HepG2 (cell line): Measurements from ENCODE around the gene POLR2F. TPM values are rescaled to one million over a fixed set of nuclear protein-coding genes. Genes with fewer than 3 reads are reported as not detected.
A peak's percentile ranks its signal among the peaks of the same experiment; 100 is the strongest.

ENCODE experiments used
- ELF3 ChIP-seq: IDR thresholded peaks from 2 replicates; pipeline ENCODE4 v1.6.1; 2016; ENCODE audit warnings: missing genetic modification reagents, missing compliant biosample characterization
- GATAD2A ChIP-seq: IDR thresholded peaks from 2 replicates; pipeline ENCODE4 v1.6.1; 2016
- HIC2 ChIP-seq: sonication (generic); formaldehyde crosslinking; IDR thresholded peaks from 2 replicates; pipeline ENCODE4 v1.9.0; 2022; ENCODE audit warnings: low read depth, missing genetic modification reagents
- HNF1B ChIP-seq: sonication (generic); formaldehyde crosslinking; IDR thresholded peaks from 2 replicates; pipeline ENCODE4 v1.5.1; 2020; ENCODE audit warnings: mild to moderate bottlenecking, moderate library complexity, missing genetic modification reagents
- KAT7 ChIP-seq: IDR thresholded peaks from 2 replicates; pipeline ENCODE4 v1.6.1; 2018; ENCODE audit warnings: borderline replicate concordance, missing compliant biosample characterization
- KDM3A ChIP-seq: IDR thresholded peaks from 2 replicates; pipeline ENCODE4 v1.6.1; 2018; ENCODE audit warnings: low read depth, missing compliant biosample characterization
- KLF15 ChIP-seq: sonication (generic); formaldehyde crosslinking; IDR thresholded peaks from 2 replicates; pipeline ENCODE4 v1.8.1; 2023; ENCODE audit warnings: borderline replicate concordance, mild to moderate bottlenecking, inconsistent platforms, missing genetic modification reagents, mixed read lengths
- MTF1 ChIP-seq: sonication (generic); formaldehyde crosslinking; IDR thresholded peaks from 2 replicates; pipeline ENCODE4 v1.5.0; 2020; ENCODE audit warnings: missing genetic modification reagents
- NFE2L2 ChIP-seq: fragments of 150-350 bp; IDR thresholded peaks from 2 replicates; pipeline ENCODE4 v1.6.1; 2014; ENCODE audit warnings: low read length
- NPAS2 ChIP-seq: sonication (generic); formaldehyde crosslinking; IDR thresholded peaks from 2 replicates; pipeline ENCODE4 v1.8.0; 2022; ENCODE audit warnings: mild to moderate bottlenecking, missing genetic modification reagents, borderline replicate concordance
- SCMH1 ChIP-seq: sonication (generic); formaldehyde crosslinking; IDR thresholded peaks from 2 replicates; pipeline ENCODE4 v1.9.0; 2021; ENCODE audit warnings: missing genetic modification reagents, mild to moderate bottlenecking, borderline replicate concordance
- THYN1 ChIP-seq: sonication (generic); formaldehyde crosslinking; IDR thresholded peaks from 2 replicates; pipeline ENCODE4 v1.8.1; 2023; ENCODE audit warnings: low read depth, mild to moderate bottlenecking, moderate library complexity, missing genetic modification reagents, borderline replicate concordance
- ZNF580 ChIP-seq: IDR thresholded peaks from 2 replicates; pipeline ENCODE4 v1.6.1; 2016; ENCODE audit warnings: low read depth, borderline replicate concordance
- ZNF597 ChIP-seq: sonication (generic); formaldehyde crosslinking; IDR thresholded peaks from 2 replicates; pipeline ENCODE4 v1.5.0; 2020; ENCODE audit warnings: missing genetic modification reagents
- ZNF687 ChIP-seq: sonication (generic); formaldehyde crosslinking; IDR thresholded peaks from 2 replicates; pipeline ENCODE4 v1.5.1; 2020; ENCODE audit warnings: mild to moderate bottlenecking, missing genetic modification reagents, moderate library complexity
- ZNF709 ChIP-seq: sonication (generic); formaldehyde crosslinking; IDR thresholded peaks from 2 replicates; pipeline ENCODE4 v1.5.0; 2020; ENCODE audit warnings: mild to moderate bottlenecking, missing genetic modification reagents
- ZNF782 ChIP-seq: sonication (generic); formaldehyde crosslinking; IDR thresholded peaks from 2 replicates; pipeline ENCODE4 v1.4.0; 2020; ENCODE audit warnings: missing genetic modification reagents, mild to moderate bottlenecking, borderline replicate concordance
- ZNF879 ChIP-seq: sonication (generic); formaldehyde crosslinking; IDR thresholded peaks from 2 replicates; pipeline ENCODE4 v1.8.1; 2023; ENCODE audit warnings: missing genetic modification reagents
- polyA plus RNA-seq, 8 experiments: library from polyadenylated mRNA; depleted of rRNA in 3 of 8; stranded (reverse) in 7 of 8; unstranded in 1 of 8; fragments of >200 nt; fragmentation: Illumina TruSeq in 4 of 8; extraction: Trizol in 4 of 8; gene quantifications; 2 replicates each; pipeline versions ENCODE4 v1.2.1 to v1.2.3, GENCODE V29; 2011 to 2016; ENCODE audit warnings: low read depth in 4 of 8, missing spikeins in 1 of 8, mixed read lengths in 1 of 8; ENCODE audit not compliant: insufficient read depth in 1 of 8
- total RNA-seq, 5 experiments: library from RNA; depleted of rRNA; stranded (reverse); fragments of >200 nt; fragmentation: Illumina TruSeq; extraction: Trizol; gene quantifications; 2 replicates each; pipeline ENCODE4 v1.2.3, GENCODE V29; 2016; ENCODE audit warnings: low read depth in 1 of 5

POLR2F gene
- total and polyA plus RNA-seq, 2 of the 13 experiments (the other 11 are each of a cell fraction or from before 2014, with no cell fraction given): 135 to 158 TPM

- TF ChIP-seq ZNF597 (CRISPR knock-in tag): no peak
- TF ChIP-seq KDM3A (CRISPR knock-in tag): peak; percentile 82
- no peak for TF ChIP-seq THYN1 (CRISPR knock-in tag)
- no peak for TF ChIP-seq ZNF709
- TF ChIP-seq ZNF879 (CRISPR knock-in tag): no peak
- TF ChIP-seq SCMH1 (CRISPR knock-in tag): no peak
- TF ChIP-seq KLF15: no peak
- TF ChIP-seq MTF1: no peak
- TF ChIP-seq HNF1B (CRISPR knock-in tag): peak; percentile 46; the same call in 1 of the 2 replicates
- 0 out of 2 replicates have a peak, but pooled peaks have one; percentile 72 for TF ChIP-seq ZNF782 (CRISPR knock-in tag)
- peak; percentile 51; the same call in 1 of the 2 replicates for TF ChIP-seq ZNF580
- TF ChIP-seq ZNF687 (CRISPR knock-in tag): peak; percentile 86
- TF ChIP-seq KAT7: 0 out of 2 replicates have a peak, but pooled peaks have one; percentile 34
- no peak for TF ChIP-seq NFE2L2
- TF ChIP-seq NPAS2 (CRISPR knock-in tag): no peak
- TF ChIP-seq HIC2 (CRISPR knock-in tag): no peak
- peak; percentile 53; the same call in 1 of the 2 replicates for TF ChIP-seq ELF3 (CRISPR knock-in tag)
- peak; percentile 42; the same call in 1 of the 2 replicates for TF ChIP-seq GATAD2A
These were observed 19.7 kb upstream of the POLR2F start (continued) for GRCh38 chr22:37933711-37934376.
